Peyer's patch (tissue), 4 donors: ENCODE results near the gene RASSF3. TPM values are rescaled to one million over a fixed set of nuclear protein-coding genes. Genes with fewer than 3 reads are reported as not detected.

Experiments used
- DNase-seq, 3 donors: peaks; one replicate each; pipeline ENCODE4 v3.0.0-alpha.2; 2017 to 2019
- H3K27ac ChIP-seq, 4 donors: fragments of 200-600 bp; sonication (generic); one replicate each; pipeline ENCODE4 v1.5.1; 2016 to 2019
- H3K27me3 ChIP-seq, 2 donors: fragments of 200-600 bp; sonication (generic); one replicate each; pipeline ENCODE4 v1.5.1; 2019
- H3K36me3 ChIP-seq, 3 donors: fragments of 200-600 bp; sonication (generic); one replicate each; pipeline ENCODE4 v1.5.1; 2016 to 2019
- H3K4me1 ChIP-seq, 4 donors: fragments of 200-600 bp; sonication (generic); one replicate each; pipeline ENCODE4 v1.5.1; 2016 to 2019
- H3K4me3 ChIP-seq, 4 donors: fragments of 200-600 bp; sonication (generic); 1 replicate in 3 of 4; 2 replicates in 1 of 4; pipeline ENCODE4 v1.5.1; 2016 to 2019; ENCODE audit warnings: mild to moderate bottlenecking in 1 of 4
- H3K9me3 ChIP-seq, 4 donors: fragments of 200-600 bp; sonication (generic); one replicate each; pipeline ENCODE4 v1.5.1; 2016 to 2019; ENCODE audit warnings: mild to moderate bottlenecking in 1 of 4
- CTCF ChIP-seq, 6 experiments: fragments of 450-650 bp in 4 of 6; fragments of 200-600 bp in 2 of 6; sonication (generic) in 1 of 6; IDR thresholded peaks; one replicate each; pipeline ENCODE4 v1.5.1; 2017 to 2019; ENCODE audit warnings: antibody characterized with exemption in 6 of 6, mild to moderate bottlenecking in 3 of 6, moderate library complexity in 1 of 6
- POLR2A ChIP-seq, 2 donors: fragments of 450-650 bp; IDR thresholded peaks; one replicate each; pipeline ENCODE4 v1.5.1; 2017; ENCODE audit warnings: antibody characterized with exemption in 2 of 2, mild to moderate bottlenecking in 2 of 2, moderate library complexity in 2 of 2
- total RNA-seq, 4 donors: library from RNA; depleted of rRNA; stranded (reverse); fragments of >200 nt; gene quantifications; one replicate each; pipeline ENCODE4 v1.1.0, GENCODE V29; 2016

Gene RASSF3
- total RNA-seq, 4 donors from 2014 or later, result 14.3 to 60.2 (median 27.2) TPM

- no peaks in the 10 kb centered on the region for H3K4me1 ChIP-seq
- no peak for DNase-seq
- H3K9me3 ChIP-seq, result no peaks in the 10 kb centered on the region
- no peaks in the 10 kb centered on the region for H3K27me3 ChIP-seq
- H3K4me3 ChIP-seq, result no peak overlapping the region
- TF ChIP-seq CTCF (IDR thresholded peaks at IDR 0.05) (no peak), POLR2A (IDR thresholded peaks at IDR 0.05) (no peak)
- H3K27ac ChIP-seq, result no peak overlapping the region
- H3K36me3 ChIP-seq, result peaks cover 0 to 27% (median 0%) of the 10 kb centered on the region in 3 donors
Measured at GRCh38 chr12:64694130-64695040, 84.1 kb downstream of the RASSF3 start.

- Histone ChIP-seq H3K27ac (no peak overlapping the region), H3K27me3 (no peaks in the 10 kb centered on the region), H3K36me3 (peaks cover 0 to 28% (median 0%) of the 10 kb centered on the region in 3 donors), H3K9me3 (no peaks in the 10 kb centered on the region), H3K4me3 (no peak overlapping the region), H3K4me1 (no peaks in the 10 kb centered on the region)
- no peak for DNase-seq
- no peak for TF ChIP-seq POLR2A (IDR thresholded peaks at IDR 0.05)
Measured at GRCh38 chr12:64695550-64695949, 85.3 kb downstream of the RASSF3 start.

GRCh38 chr12:64696080-64696741, 85.9 kb downstream of the RASSF3 start:
- DNase-seq, result no peak
- no peak for TF ChIP-seq POLR2A (IDR thresholded peaks at IDR 0.05)
- peak in 4 of 6 experiments; percentile 17 to 67 (median 55) for TF ChIP-seq CTCF (IDR thresholded peaks at IDR 0.05)
- H3K27me3 ChIP-seq, result no peaks in the 10 kb centered on the region
- no peaks in the 10 kb centered on the region for H3K9me3 ChIP-seq
- H3K27ac ChIP-seq, result no peak overlapping the region
- no peak overlapping the region for H3K4me3 ChIP-seq
- H3K36me3 ChIP-seq, result peaks cover 0 to 28% (median 0%) of the 10 kb centered on the region in 3 donors
- no peaks in the 10 kb centered on the region for H3K4me1 ChIP-seq

GRCh38 chr12:64699504-64700115, 89.3 kb downstream of the RASSF3 start:
- Histone ChIP-seq H3K27me3 (no peaks in the 10 kb centered on the region), H3K36me3 (peaks cover 0 to 22% (median 0%) of the 10 kb centered on the region in 3 donors), H3K27ac (no peak overlapping the region), H3K9me3 (no peaks in the 10 kb centered on the region), H3K4me1 (no peaks in the 10 kb centered on the region), H3K4me3 (no peak overlapping the region)
- no peak for TF ChIP-seq CTCF (IDR thresholded peaks at IDR 0.05)
- no peak for TF ChIP-seq POLR2A (IDR thresholded peaks at IDR 0.05)
- DNase-seq, result no peak

- no peak for DNase-seq
- no peak for TF ChIP-seq POLR2A (IDR thresholded peaks at IDR 0.05)
- no peak for TF ChIP-seq CTCF (IDR thresholded peaks at IDR 0.05)
- no peaks in the 10 kb centered on the region for H3K9me3 ChIP-seq
- H3K27ac ChIP-seq, result no peak overlapping the region
- H3K4me3 ChIP-seq, result no peak overlapping the region
- H3K36me3 ChIP-seq, result peaks cover 0 to 13% (median 0%) of the 10 kb centered on the region in 3 donors
- no peaks in the 10 kb centered on the region for H3K27me3 ChIP-seq
- H3K4me1 ChIP-seq, result no peaks in the 10 kb centered on the region
Measured at GRCh38 chr12:64700532-64700931, 90.2 kb downstream of the RASSF3 start.
